Dendritic cell treated with granulocyte-macrophage colony-stimulating factor and Interleukin-4, amounts not matched to agents 40 ng/mL and 50 ng/mL, for 4 days (primary cell): ENCODE measurements around the gene ZNF607.
"Not testable (repeated sequence)": the region's sequence is repeated elsewhere in the genome, so short reads cannot be mapped to it uniquely, and the experiment has no call there.

Source experiments
- H3K27ac Mint-ChIP-seq: one replicate; pipeline ENCODE4 v1.8.0; 2022; ENCODE audit warnings: mild to moderate bottlenecking, mixed read lengths
- H3K27me3 Mint-ChIP-seq: one replicate; pipeline ENCODE4 v1.8.0; 2022; ENCODE audit warnings: mild to moderate bottlenecking, mixed read lengths
- H3K36me3 Mint-ChIP-seq: one replicate; pipeline ENCODE4 v1.8.0; 2022; ENCODE audit warnings: low read depth, mixed read lengths
- H3K4me1 Mint-ChIP-seq: one replicate; pipeline ENCODE4 v1.8.0; 2022; ENCODE audit warnings: low read depth, mixed read lengths
- H3K4me3 Mint-ChIP-seq: one replicate; pipeline ENCODE4 v1.8.0; 2022; ENCODE audit warnings: mild to moderate bottlenecking, moderate library complexity, mixed read lengths
- H3K9me3 Mint-ChIP-seq: one replicate; pipeline ENCODE4 v1.8.0; 2022; ENCODE audit warnings: mixed read lengths
- intact Hi-C: fragments of 100-400 bp; cut with micrococcal nuclease; formaldehyde crosslinking; loops from one replicate; pipeline ENCODE4 v1.15.0; 2022

Gene ZNF607

GRCh38 chr19:37719111-37719926 is at the start of gene ZNF607:
Gene ZNF607, minus strand, starts transcription at chr19:37719761. Its CDS starts 8,143 bp downstream, at chr19:37711618.
- Mint-ChIP-seq H3K4me1 (peaks cover 10% of the 10 kb centered on the region), H3K36me3 (peaks cover 15% of the 10 kb centered on the region), H3K4me3 (peak within 1 kb of the TSS; percentile 81), H3K9me3 (peaks cover 42% of the 10 kb centered on the region), H3K27me3 (peaks cover 4% of the 10 kb centered on the region), H3K27ac (peak within 1 kb of the TSS; percentile 80)
- intact Hi-C loops, result no loop called here

GRCh38 chr19:37763488-37763887 is 43.9 kb upstream of the ZNF607 start:
- peaks cover 58% of the 10 kb centered on the region for H3K9me3 Mint-ChIP-seq
- H3K4me1 Mint-ChIP-seq, result no peaks in the 10 kb centered on the region
- intact Hi-C loops, result no loop called here
- H3K4me3 Mint-ChIP-seq, result no peak overlapping the region
- H3K36me3 Mint-ChIP-seq, result peaks cover 89% of the 10 kb centered on the region
- no peak overlapping the region for H3K27ac Mint-ChIP-seq
- H3K27me3 Mint-ChIP-seq, result no peaks in the 10 kb centered on the region

GRCh38 chr19:37757683-37758082 is 38.1 kb upstream of the ZNF607 start:
- intact Hi-C loops, H3K4me1 Mint-ChIP-seq, H3K4me3 Mint-ChIP-seq, H3K27ac Mint-ChIP-seq, H3K27me3 Mint-ChIP-seq: not testable (repeated sequence)
- Mint-ChIP-seq H3K36me3 (peaks cover 67% of the 10 kb centered on the region), H3K9me3 (peaks cover 32% of the 10 kb centered on the region)

GRCh38 chr19:37738371-37738770 is 18.8 kb upstream of the ZNF607 start:
- Mint-ChIP-seq H3K27ac (no peak overlapping the region), H3K4me3 (no peak overlapping the region), H3K4me1 (no peaks in the 10 kb centered on the region), H3K27me3 (no peaks in the 10 kb centered on the region), H3K36me3 (peaks cover 84% of the 10 kb centered on the region), H3K9me3 (peaks cover 92% of the 10 kb centered on the region)
- intact Hi-C loops, result no loop called here

GRCh38 chr19:37725181-37725580 is 5.6 kb upstream of the ZNF607 start:
- H3K27ac Mint-ChIP-seq, result no peak overlapping the region
- H3K4me1 Mint-ChIP-seq, result no peaks in the 10 kb centered on the region
- peaks cover 49% of the 10 kb centered on the region for H3K9me3 Mint-ChIP-seq
- intact Hi-C loops, result no loop called here
- H3K4me3 Mint-ChIP-seq, result no peak overlapping the region
- peaks cover 2% of the 10 kb centered on the region for H3K27me3 Mint-ChIP-seq
- H3K36me3 Mint-ChIP-seq, result peaks cover 7% of the 10 kb centered on the region

GRCh38 chr19:37719927-37720265 is 335 bp upstream of the ZNF607 start:
- H3K9me3 Mint-ChIP-seq, result peaks cover 42% of the 10 kb centered on the region
- H3K27me3 Mint-ChIP-seq, result peaks cover 4% of the 10 kb centered on the region
- peaks cover 10% of the 10 kb centered on the region for H3K4me1 Mint-ChIP-seq
- peak overlapping the region; percentile 80 for H3K27ac Mint-ChIP-seq
- intact Hi-C loops, result no loop called here
- peak overlapping the region; percentile 81 for H3K4me3 Mint-ChIP-seq
- peaks cover 11% of the 10 kb centered on the region for H3K36me3 Mint-ChIP-seq

GRCh38 chr19:37718304-37718703 is 1.3 kb downstream of the ZNF607 start:
- Mint-ChIP-seq H3K4me1 (peaks cover 10% of the 10 kb centered on the region), H3K36me3 (peaks cover 15% of the 10 kb centered on the region), H3K9me3 (peaks cover 35% of the 10 kb centered on the region), H3K4me3 (no peak overlapping the region), H3K27ac (no peak overlapping the region), H3K27me3 (peaks cover 4% of the 10 kb centered on the region)
- intact Hi-C loops, result no loop called here

GRCh38 chr19:37716140-37716539 is 3.4 kb downstream of the ZNF607 start:
- Mint-ChIP-seq H3K36me3 (peaks cover 21% of the 10 kb centered on the region), H3K4me3 (no peak overlapping the region), H3K4me1 (peaks cover 10% of the 10 kb centered on the region), H3K27me3 (peaks cover 2% of the 10 kb centered on the region), H3K27ac (no peak overlapping the region), H3K9me3 (peaks cover 51% of the 10 kb centered on the region)
- intact Hi-C loops, result no loop called here

- Mint-ChIP-seq H3K4me3 (no peak overlapping the region), H3K36me3 (peaks cover 80% of the 10 kb centered on the region)
These were observed 13.4 kb downstream of the ZNF607 start for GRCh38 chr19:37706052-37706605.

GRCh38 chr19:37699057-37699456 is 20.5 kb downstream of the ZNF607 start:
- peaks cover 46% of the 10 kb centered on the region for H3K36me3 Mint-ChIP-seq
- no peak overlapping the region for H3K4me3 Mint-ChIP-seq
- intact Hi-C loops, result no loop called here
- H3K27ac Mint-ChIP-seq, result no peak overlapping the region
- H3K4me1 Mint-ChIP-seq, result no peaks in the 10 kb centered on the region
- no peaks in the 10 kb centered on the region for H3K27me3 Mint-ChIP-seq
- H3K9me3 Mint-ChIP-seq, result peaks cover 84% of the 10 kb centered on the region

More at GRCh38 chr19:37706052-37706605, 13.4 kb downstream of the ZNF607 start:
- Mint-ChIP-seq H3K9me3 (peaks cover 86% of the 10 kb centered on the region), H3K4me1 (no peaks in the 10 kb centered on the region), H3K27ac (no peak overlapping the region), H3K27me3 (no peaks in the 10 kb centered on the region)
- intact Hi-C loops, result no loop called here

- Mint-ChIP-seq H3K27ac (no peak overlapping the region), H3K4me3 (no peak overlapping the region), H3K36me3 (peaks cover 38% of the 10 kb centered on the region), H3K4me1 (no peaks in the 10 kb centered on the region), H3K9me3 (peaks cover 84% of the 10 kb centered on the region), H3K27me3 (no peaks in the 10 kb centered on the region)
- intact Hi-C loops, result no loop called here
These were observed 21.3 kb downstream of the ZNF607 start for GRCh38 chr19:37698216-37698615.

GRCh38 chr19:37695144-37695899 is 24.2 kb downstream of the ZNF607 start:
- Mint-ChIP-seq H3K4me1 (peaks cover 8% of the 10 kb centered on the region), H3K4me3 (no peak overlapping the region), H3K36me3 (peaks cover 22% of the 10 kb centered on the region), H3K27me3 (peaks cover 4% of the 10 kb centered on the region), H3K9me3 (peaks cover 68% of the 10 kb centered on the region), H3K27ac (no peak overlapping the region)
- intact Hi-C loops, result no loop called here

- H3K36me3 Mint-ChIP-seq, result peaks cover 6% of the 10 kb centered on the region
- H3K4me3 Mint-ChIP-seq, result no peak overlapping the region
- H3K9me3 Mint-ChIP-seq, result peaks cover 47% of the 10 kb centered on the region
- H3K4me1 Mint-ChIP-seq, result peaks cover 8% of the 10 kb centered on the region
- no peak overlapping the region for H3K27ac Mint-ChIP-seq
- peaks cover 4% of the 10 kb centered on the region for H3K27me3 Mint-ChIP-seq
- intact Hi-C loops, result no loop called here
These were observed 26.5 kb downstream of the ZNF607 start for GRCh38 chr19:37692956-37693620.
